IMR-90 (cell line): ENCODE measurements around the gene CACNA1I. TPM values are rescaled to one million over a fixed set of nuclear protein-coding genes. Genes with fewer than 3 reads are reported as not detected.

Experiments
- ATAC-seq: fragments of 200-7000 bp; cut with Tn5 transposase; 2 replicates; pipeline ENCODE4 v1.9.1; 2020; ENCODE audit warnings: low read depth, mild to moderate bottlenecking, moderate library complexity
- BruUV-seq: library from RNA; stranded (reverse); fragments of 400-500 nt; replicated peaks from 2 replicates; lab custom pipeline; 2021; lab: Mats Ljungman, UMichigan
- CTCF ChIA-PET: fragments of 300-600 bp; formaldehyde crosslinking; extraction: SDS; loops from one replicate; lab custom pipeline; 2021; ENCODE audit warnings: antibody characterized with exemption; lab: Yijun Ruan, JAX
- POLR2A ChIA-PET: fragments of 300-600 bp; sonication (Branson Sonifier 250); formaldehyde crosslinking; loops from one replicate; lab custom pipeline; 2022; ENCODE audit warnings: antibody characterized with exemption; ENCODE audit not compliant: unreplicated experiment; lab: Charles Lee
- DNase-seq: peaks from one replicate; pipeline ENCODE4 v3.0.0; 2013
- H2AFZ ChIP-seq: replicated peaks from 2 replicates; pipeline ENCODE3; 2013; ENCODE audit warnings: low read length, mild to moderate bottlenecking; ENCODE audit not compliant: poor library complexity
- H2AK5ac ChIP-seq: 2 replicates; pipeline ENCODE4 v1.6.1; 2013; ENCODE audit warnings: low read depth, low read length, inconsistent platforms
- H2AK9ac ChIP-seq: replicated peaks from 2 replicates; pipeline ENCODE3; 2013; ENCODE audit warnings: mild to moderate bottlenecking, low read depth, low read length, moderate library complexity; ENCODE audit not compliant: poor library complexity
- H2BK120ac ChIP-seq: 2 replicates; pipeline ENCODE4 v1.6.1; 2013; ENCODE audit warnings: low read depth, low read length, inconsistent platforms
- H2BK15ac ChIP-seq: 3 replicates; pipeline ENCODE4 v1.6.1; 2013; ENCODE audit warnings: low read depth, low read length, inconsistent platforms
- H2BK20ac ChIP-seq: 2 replicates; pipeline ENCODE4 v1.6.1; 2013; ENCODE audit warnings: low read depth, mild to moderate bottlenecking, inconsistent platforms, low read length, moderate library complexity
- H2BK5ac ChIP-seq: 2 replicates; pipeline ENCODE4 v1.6.1; 2013; ENCODE audit warnings: mild to moderate bottlenecking, low read depth, low read length, inconsistent platforms; ENCODE audit not compliant: poor library complexity, severe bottlenecking
- H3K14ac ChIP-seq: replicated peaks from 2 replicates; pipeline ENCODE4 v1.6.1; 2013; ENCODE audit warnings: low read depth, low read length, inconsistent platforms
- H3K18ac ChIP-seq: 2 replicates; pipeline ENCODE4 v1.6.1; 2013; ENCODE audit warnings: low read depth, low read length, control low read depth
- H3K23ac ChIP-seq: 2 replicates; pipeline ENCODE4 v1.6.1; 2013; ENCODE audit warnings: low read depth, low read length, inconsistent platforms
- H3K27ac ChIP-seq: 2 replicates; pipeline ENCODE4 v1.5.1; 2013; ENCODE audit warnings: mild to moderate bottlenecking, control low read depth, low read length; ENCODE audit not compliant: insufficient read depth
- H3K27me3 ChIP-seq: 2 replicates; pipeline ENCODE4 v1.6.1; 2013; ENCODE audit warnings: low read length; ENCODE audit not compliant: control insufficient read depth, insufficient read depth
- H3K36me3 ChIP-seq: 2 replicates; pipeline ENCODE4 v1.6.1; 2013; ENCODE audit warnings: low read length, mixed read lengths; ENCODE audit not compliant: control insufficient read depth, insufficient read depth
- H3K4ac ChIP-seq: 2 replicates; pipeline ENCODE4 v1.6.1; 2013; ENCODE audit warnings: low read depth, low read length, inconsistent platforms
- H3K4me1 ChIP-seq: 2 replicates; pipeline ENCODE4 v1.6.1; 2013; ENCODE audit warnings: low read length, mixed read lengths; ENCODE audit not compliant: control insufficient read depth, insufficient read depth
- H3K4me2 ChIP-seq: 2 replicates; pipeline ENCODE4 v1.6.1; 2013; ENCODE audit warnings: low read depth, mild to moderate bottlenecking, control low read depth, low read length, moderate library complexity
- H3K4me3 ChIP-seq: 2 replicates; pipeline ENCODE4 v1.5.1; 2013; ENCODE audit warnings: low read depth, mild to moderate bottlenecking, control low read depth, low read length, moderate library complexity; ENCODE audit not compliant: insufficient read depth
- H3K56ac ChIP-seq: 2 replicates; pipeline ENCODE4 v1.6.1; 2013; ENCODE audit warnings: low read length, inconsistent platforms; ENCODE audit not compliant: insufficient read depth; ENCODE audit errors: extremely low read depth
- H3K79me1 ChIP-seq, 2 experiments: 2 replicates each; pipeline ENCODE4 v1.6.1; 2013; ENCODE audit warnings: low read length in 2 of 2, inconsistent platforms in 1 of 2, low read depth in 1 of 2
- H3K9ac ChIP-seq: 2 replicates; pipeline ENCODE4 v1.6.1; 2013; ENCODE audit warnings: low read depth, low read length, control low read depth
- H3K9me1 ChIP-seq: 2 replicates; pipeline ENCODE4 v1.6.1; 2013; ENCODE audit warnings: low read length, inconsistent platforms; ENCODE audit not compliant: insufficient read depth
- H3K9me3 ChIP-seq: 2 replicates; pipeline ENCODE4 v1.6.1; 2013; ENCODE audit warnings: low read length; ENCODE audit not compliant: control insufficient read depth, insufficient read depth
- H4K20me1 ChIP-seq: 2 replicates; pipeline ENCODE4 v1.6.1; 2013; ENCODE audit warnings: low read length, inconsistent platforms; ENCODE audit not compliant: insufficient read depth
- H4K5ac ChIP-seq: 2 replicates; pipeline ENCODE4 v1.6.1; 2013; ENCODE audit warnings: mild to moderate bottlenecking, low read depth, low read length, control low read depth
- H4K8ac ChIP-seq, 2 experiments: 2 replicates each; pipeline ENCODE4 v1.6.1; 2013; ENCODE audit warnings: low read depth in 2 of 2, low read length in 2 of 2, control low read depth in 1 of 2, inconsistent platforms in 1 of 2
- H4K91ac ChIP-seq: 2 replicates; pipeline ENCODE4 v1.6.1; 2013; ENCODE audit warnings: low read depth, low read length, inconsistent platforms; ENCODE audit not compliant: insufficient read depth
- CEBPB ChIP-seq: IDR thresholded peaks from 2 replicates; pipeline ENCODE4 v1.6.1; 2012; ENCODE audit warnings: low read depth, low read length, improper control_type of control experiment
- FOS ChIP-seq: fragments of 150-350 bp; IDR thresholded peaks from 2 replicates; pipeline ENCODE4 v1.6.1; 2016; ENCODE audit warnings: low read depth, low read length
- MAFK ChIP-seq: IDR thresholded peaks from 2 replicates; pipeline ENCODE4 v1.6.1; 2012; ENCODE audit warnings: low read depth, low read length, improper control_type of control experiment
- POLR2A ChIP-seq: IDR thresholded peaks from 2 replicates; pipeline ENCODE4 v1.6.1; 2012; ENCODE audit warnings: mild to moderate bottlenecking, low read depth, low read length
- RCOR1 ChIP-seq: IDR thresholded peaks from 2 replicates; pipeline ENCODE4 v1.6.1; 2012; ENCODE audit warnings: mild to moderate bottlenecking, low read length, improper control_type of control experiment; ENCODE audit not compliant: insufficient replicate concordance
- SMC3 ChIP-seq: fragments of 150-350 bp; IDR thresholded peaks from 2 replicates; pipeline ENCODE4 v1.6.1; 2016; ENCODE audit warnings: low read depth, mild to moderate bottlenecking, antibody characterized with exemption, low read length, moderate library complexity
- WGBS, 2 experiments: methylation state at CpG; one replicate each; pipeline versions ENCODE4 v1.1.5 to v1.1.7; 2013; ENCODE audit warnings: missing lambda C conversion rate in 2 of 2; ENCODE audit not compliant: insufficient read length in 1 of 2; ENCODE audit errors: extremely low coverage in 2 of 2; 5-methylcytosine and 5-hydroxymethylcytosine counted together
- dilution Hi-C: fragments of 300-500 bp; cut with HindIII; formaldehyde crosslinking; loops from one replicate; pipeline ENCODE4 v1.14.3; 2018; ENCODE audit warnings: low sequenced_read_pairs; ENCODE audit not compliant: unreplicated experiment
- in situ Hi-C: fragments of 300-500 bp; cut with MboI; formaldehyde crosslinking; loops from 3 replicates; pipeline ENCODE4 v1.14.3; 2019; ENCODE audit warnings: low sequenced_read_pairs, inconsistent platforms, mixed read lengths
- intact Hi-C: fragments of 100-400 bp; cut with micrococcal nuclease; formaldehyde crosslinking; loops from 2 replicates; pipeline ENCODE4 v1.10.0; 2022
- polyA plus RNA-seq, 3 experiments: library from polyadenylated mRNA; depleted of rRNA; stranded (reverse); fragments of >200 nt; gene quantifications; 2 replicates each; pipeline ENCODE4 v1.2.3, GENCODE V29; 2012; ENCODE audit warnings: low replicate concordance in 1 of 3
- total RNA-seq: library from RNA; depleted of rRNA; stranded (reverse); fragments of >200 nt; gene quantifications from 2 replicates; pipeline ENCODE4 v1.2.3, GENCODE V29; 2012
- TF ChIP-seq, protein P1 (sequence below): conservative IDR thresholded peaks from 2 replicates; pipeline ENCODE4 v1.5.1; 2012; ENCODE audit warnings: mild to moderate bottlenecking, low read depth, low read length, improper control_type of control experiment

The CACNA1I gene
- total and polyA plus RNA-seq, 2 of the 4 experiments (the other 2 are of a cell fraction): under 0.01 to 0.02 TPM

DNA sequence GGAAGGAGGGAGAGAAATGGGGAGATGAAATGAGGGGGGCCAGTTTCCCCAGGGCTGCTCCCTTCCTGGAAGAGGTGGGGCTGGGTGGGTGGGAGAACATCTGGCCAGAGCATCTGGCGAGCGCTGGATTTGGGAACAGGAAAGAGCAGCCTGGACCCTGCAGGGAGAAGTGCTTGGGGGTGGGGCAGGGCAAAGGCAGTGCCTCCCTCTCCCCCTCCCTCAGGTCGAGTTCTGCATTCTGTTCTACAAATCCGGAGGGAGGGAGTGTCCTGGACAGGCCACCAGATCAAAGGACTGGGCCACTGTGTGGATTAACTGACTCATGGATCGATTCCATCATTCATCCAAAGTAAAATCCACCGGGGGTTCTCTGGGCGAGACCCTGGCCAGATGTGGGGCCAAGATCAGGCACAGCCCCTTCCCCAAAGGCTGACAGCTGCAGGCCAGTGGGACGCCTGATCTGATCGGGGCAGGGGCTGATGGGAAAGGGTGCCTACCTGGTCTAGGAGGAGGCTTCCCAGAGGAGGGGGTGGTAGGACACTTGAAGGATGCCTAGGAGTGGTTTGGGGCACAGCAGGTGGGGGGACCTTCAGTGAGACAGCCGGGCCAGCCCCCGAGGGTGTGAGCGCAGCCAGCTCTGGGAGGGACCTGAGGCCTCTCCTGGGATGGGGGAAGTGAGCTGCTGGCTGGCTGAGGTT is 57.5 kb downstream of the CACNA1I start:
- Histone ChIP-seq H2BK120ac (no peak overlapping the region), H3K9me1 (no peaks in the 10 kb centered on the region), H4K8ac (no peak overlapping the region), H3K27ac (no peak overlapping the region), H3K18ac (no peak overlapping the region), H4K20me1 (no peaks in the 10 kb centered on the region; the same call in 1 of the 2 replicates), H3K9ac (no peak overlapping the region), H3K4me2 (no peak overlapping the region), H3K4me1 (no peaks in the 10 kb centered on the region), H3K23ac (no peak overlapping the region), H2AFZ (no peak overlapping the region), H2BK5ac (no peak overlapping the region), H3K4ac (no peak overlapping the region), H3K27me3 (peaks cover 45% of the 10 kb centered on the region), H4K5ac (no peak overlapping the region), H2BK15ac (no peak overlapping the region), H2BK20ac (no peak overlapping the region), H3K9me3 (no peaks in the 10 kb centered on the region), H3K14ac (no peak overlapping the region), H2AK9ac (no peak overlapping the region), H3K79me1 (no peaks in the 10 kb centered on the region), H3K36me3 (no peaks in the 10 kb centered on the region), H2AK5ac (no peak overlapping the region; the same call in 1 of the 2 replicates), H4K91ac (no peak overlapping the region), H3K56ac (no peak overlapping the region), H3K4me3 (no peak overlapping the region)
- dilution Hi-C loops: no loop called here
- no peak for DNase-seq
- no TSS peak for BruUV-seq
- ChIA-PET CTCF (interaction anchor here (0.9 kb wide), 1 partner anchor 397 kb away, joined by 3 read pairs; no protein-coding TSS in a partner anchor), POLR2A (no interaction called here)
- in situ Hi-C loops: no loop called here
- ATAC-seq: no peak
- 89% methylated on average over 3 of the region's 12 CpGs; no CpG with 5 or more reads in 1 of the 2 experiments for WGBS, 2 experiments
- TF ChIP-seq SMC3: no peak
- no peak for TF ChIP-seq POLR2A
- no peak for TF ChIP-seq FOS
- no peak for TF ChIP-seq MAFK
- TF ChIP-seq, protein P1, sequence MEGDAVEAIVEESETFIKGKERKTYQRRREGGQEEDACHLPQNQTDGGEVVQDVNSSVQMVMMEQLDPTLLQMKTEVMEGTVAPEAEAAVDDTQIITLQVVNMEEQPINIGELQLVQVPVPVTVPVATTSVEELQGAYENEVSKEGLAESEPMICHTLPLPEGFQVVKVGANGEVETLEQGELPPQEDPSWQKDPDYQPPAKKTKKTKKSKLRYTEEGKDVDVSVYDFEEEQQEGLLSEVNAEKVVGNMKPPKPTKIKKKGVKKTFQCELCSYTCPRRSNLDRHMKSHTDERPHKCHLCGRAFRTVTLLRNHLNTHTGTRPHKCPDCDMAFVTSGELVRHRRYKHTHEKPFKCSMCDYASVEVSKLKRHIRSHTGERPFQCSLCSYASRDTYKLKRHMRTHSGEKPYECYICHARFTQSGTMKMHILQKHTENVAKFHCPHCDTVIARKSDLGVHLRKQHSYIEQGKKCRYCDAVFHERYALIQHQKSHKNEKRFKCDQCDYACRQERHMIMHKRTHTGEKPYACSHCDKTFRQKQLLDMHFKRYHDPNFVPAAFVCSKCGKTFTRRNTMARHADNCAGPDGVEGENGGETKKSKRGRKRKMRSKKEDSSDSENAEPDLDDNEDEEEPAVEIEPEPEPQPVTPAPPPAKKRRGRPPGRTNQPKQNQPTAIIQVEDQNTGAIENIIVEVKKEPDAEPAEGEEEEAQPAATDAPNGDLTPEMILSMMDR: no peak
- TF ChIP-seq CEBPB: no peak
- TF ChIP-seq RCOR1: no peak
- intact Hi-C loops: loop anchor here (10.0 kb wide), 1 partner anchor 177 kb away; no protein-coding TSS in a partner anchor
